ENCODE results near the gene ATP8A2. TPM values are rescaled to one million over a fixed set of nuclear protein-coding genes. Genes with fewer than 3 reads are reported as not detected.

ATP8A2 gene
- total and polyA plus RNA-seq, 10 of the 15 experiments (the other 5 are each of a cell fraction or from before 2014, with no cell fraction given), result 0.01 to 0.04 (median 0.04) TPM; not detected in 7

DNA sequence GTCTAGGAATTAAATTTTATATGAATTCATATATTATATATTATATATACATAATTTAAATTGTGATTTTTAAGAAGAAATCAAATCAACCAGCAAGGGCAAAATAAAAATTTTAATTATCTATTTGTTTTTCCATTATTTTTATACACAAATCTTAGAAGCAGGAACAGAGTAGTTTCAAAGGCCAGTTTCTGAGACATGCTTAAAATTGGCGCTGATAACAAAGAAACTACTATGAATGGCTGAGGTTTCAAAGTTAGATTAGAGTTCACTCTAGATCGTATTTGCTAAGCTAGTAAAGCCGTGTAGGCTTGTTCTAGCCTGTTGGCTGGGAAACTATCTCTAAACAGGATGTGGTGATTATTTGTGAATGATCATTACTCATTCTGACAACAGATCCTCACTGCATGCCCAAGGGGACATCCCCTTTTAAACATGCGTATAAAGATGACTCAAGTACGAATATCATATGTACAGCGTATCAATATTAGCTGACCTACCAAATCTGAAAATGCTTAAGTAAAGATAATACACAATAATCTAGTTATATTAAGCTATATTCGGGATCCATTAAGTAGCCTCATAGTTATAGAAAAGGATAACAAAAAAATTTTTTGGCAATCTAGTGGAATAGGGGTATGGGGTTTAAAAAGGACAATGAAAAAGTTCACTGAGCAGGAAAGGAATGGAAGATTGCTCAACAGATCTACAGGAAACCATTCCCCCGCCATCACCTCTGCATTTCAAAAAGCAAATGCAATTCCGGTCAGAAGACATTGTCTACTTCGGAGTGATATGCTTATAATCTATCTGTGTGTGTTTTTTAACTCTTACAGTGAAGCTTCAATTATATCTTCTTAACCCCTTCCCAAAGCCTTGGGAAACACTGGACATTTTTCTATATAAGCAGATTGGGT lies 529.9 kb downstream of the ATP8A2 start (continued):
- no peak for TF ChIP-seq FOXM1 (IDR thresholded peaks at IDR 0.05; ENCODE audit: low read depth, low read length)
- TF ChIP-seq, protein P1, sequence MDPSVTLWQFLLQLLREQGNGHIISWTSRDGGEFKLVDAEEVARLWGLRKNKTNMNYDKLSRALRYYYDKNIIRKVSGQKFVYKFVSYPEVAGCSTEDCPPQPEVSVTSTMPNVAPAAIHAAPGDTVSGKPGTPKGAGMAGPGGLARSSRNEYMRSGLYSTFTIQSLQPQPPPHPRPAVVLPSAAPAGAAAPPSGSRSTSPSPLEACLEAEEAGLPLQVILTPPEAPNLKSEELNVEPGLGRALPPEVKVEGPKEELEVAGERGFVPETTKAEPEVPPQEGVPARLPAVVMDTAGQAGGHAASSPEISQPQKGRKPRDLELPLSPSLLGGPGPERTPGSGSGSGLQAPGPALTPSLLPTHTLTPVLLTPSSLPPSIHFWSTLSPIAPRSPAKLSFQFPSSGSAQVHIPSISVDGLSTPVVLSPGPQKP (IDR thresholded peaks at IDR 0.05; ENCODE audit: low read depth, low read length), result no peak
- peak; percentile 53; the same call in 1 of the 2 replicates for TF ChIP-seq CBFB (IDR thresholded peaks at IDR 0.05; ENCODE audit: low read depth)
- TF ChIP-seq POLR2A (IDR thresholded peaks at IDR 0.05; ENCODE audit: low read depth, low read length), result no peak
- no peak for TF ChIP-seq SREBF2 (IDR thresholded peaks at IDR 0.05; ENCODE audit: low read length)
- TF ChIP-seq, protein P2, sequence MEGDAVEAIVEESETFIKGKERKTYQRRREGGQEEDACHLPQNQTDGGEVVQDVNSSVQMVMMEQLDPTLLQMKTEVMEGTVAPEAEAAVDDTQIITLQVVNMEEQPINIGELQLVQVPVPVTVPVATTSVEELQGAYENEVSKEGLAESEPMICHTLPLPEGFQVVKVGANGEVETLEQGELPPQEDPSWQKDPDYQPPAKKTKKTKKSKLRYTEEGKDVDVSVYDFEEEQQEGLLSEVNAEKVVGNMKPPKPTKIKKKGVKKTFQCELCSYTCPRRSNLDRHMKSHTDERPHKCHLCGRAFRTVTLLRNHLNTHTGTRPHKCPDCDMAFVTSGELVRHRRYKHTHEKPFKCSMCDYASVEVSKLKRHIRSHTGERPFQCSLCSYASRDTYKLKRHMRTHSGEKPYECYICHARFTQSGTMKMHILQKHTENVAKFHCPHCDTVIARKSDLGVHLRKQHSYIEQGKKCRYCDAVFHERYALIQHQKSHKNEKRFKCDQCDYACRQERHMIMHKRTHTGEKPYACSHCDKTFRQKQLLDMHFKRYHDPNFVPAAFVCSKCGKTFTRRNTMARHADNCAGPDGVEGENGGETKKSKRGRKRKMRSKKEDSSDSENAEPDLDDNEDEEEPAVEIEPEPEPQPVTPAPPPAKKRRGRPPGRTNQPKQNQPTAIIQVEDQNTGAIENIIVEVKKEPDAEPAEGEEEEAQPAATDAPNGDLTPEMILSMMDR (IDR thresholded peaks at IDR 0.05 in 2 of 3, conservative IDR thresholded peaks at IDR 0.05 in 1 of 3; ENCODE audit: control insufficient read depth in 2 of 3, extremely low read depth in 1 of 3, insufficient read depth in 1 of 3, low read depth in 3 of 3, low read length in 3 of 3), result no peak
- TF ChIP-seq, protein P3, sequence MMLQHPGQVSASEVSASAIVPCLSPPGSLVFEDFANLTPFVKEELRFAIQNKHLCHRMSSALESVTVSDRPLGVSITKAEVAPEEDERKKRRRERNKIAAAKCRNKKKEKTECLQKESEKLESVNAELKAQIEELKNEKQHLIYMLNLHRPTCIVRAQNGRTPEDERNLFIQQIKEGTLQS (IDR thresholded peaks at IDR 0.05; ENCODE audit: borderline replicate concordance, extremely low read depth, low read depth, low read length), result no peak
- TF ChIP-seq, protein P4, sequence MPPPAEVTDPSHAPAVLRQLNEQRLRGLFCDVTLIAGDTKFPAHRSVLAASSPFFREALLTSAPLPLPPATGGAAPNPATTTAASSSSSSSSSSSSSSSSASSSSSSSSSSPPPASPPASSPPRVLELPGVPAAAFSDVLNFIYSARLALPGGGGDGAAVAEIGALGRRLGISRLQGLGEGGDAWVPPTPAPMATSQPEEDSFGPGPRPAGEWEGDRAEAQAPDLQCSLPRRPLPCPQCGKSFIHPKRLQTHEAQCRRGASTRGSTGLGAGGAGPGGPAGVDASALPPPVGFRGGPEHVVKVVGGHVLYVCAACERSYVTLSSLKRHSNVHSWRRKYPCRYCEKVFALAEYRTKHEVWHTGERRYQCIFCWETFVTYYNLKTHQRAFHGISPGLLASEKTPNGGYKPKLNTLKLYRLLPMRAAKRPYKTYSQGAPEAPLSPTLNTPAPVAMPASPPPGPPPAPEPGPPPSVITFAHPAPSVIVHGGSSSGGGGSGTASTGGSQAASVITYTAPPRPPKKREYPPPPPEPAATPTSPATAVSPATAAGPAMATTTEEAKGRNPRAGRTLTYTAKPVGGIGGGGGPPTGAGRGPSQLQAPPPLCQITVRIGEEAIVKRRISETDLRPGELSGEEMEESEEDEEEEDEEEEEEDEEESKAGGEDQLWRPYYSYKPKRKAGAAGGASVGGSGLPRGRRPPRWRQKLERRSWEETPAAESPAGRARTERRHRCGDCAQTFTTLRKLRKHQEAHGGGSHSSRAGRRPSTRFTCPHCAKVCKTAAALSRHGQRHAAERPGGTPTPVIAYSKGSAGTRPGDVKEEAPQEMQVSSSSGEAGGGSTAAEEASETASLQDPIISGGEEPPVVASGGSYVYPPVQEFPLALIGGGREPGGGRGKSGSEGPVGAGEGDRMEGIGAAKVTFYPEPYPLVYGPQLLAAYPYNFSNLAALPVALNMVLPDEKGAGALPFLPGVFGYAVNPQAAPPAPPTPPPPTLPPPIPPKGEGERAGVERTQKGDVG (CRISPR knock-in tag; IDR thresholded peaks at IDR 0.05), result no peak
- TF ChIP-seq SREBF1 (IDR thresholded peaks at IDR 0.05; ENCODE audit: low read length), result no peak
- peak; percentile 38 for TF ChIP-seq MEF2B (IDR thresholded peaks at IDR 0.05; ENCODE audit: partially characterized antibody, poor library complexity, severe bottlenecking)
- TF ChIP-seq BCL11A (IDR thresholded peaks at IDR 0.05; ENCODE audit: low read depth, low read length), result peak; percentile 70; the same call in 1 of the 2 replicates
- TF ChIP-seq, protein P5, sequence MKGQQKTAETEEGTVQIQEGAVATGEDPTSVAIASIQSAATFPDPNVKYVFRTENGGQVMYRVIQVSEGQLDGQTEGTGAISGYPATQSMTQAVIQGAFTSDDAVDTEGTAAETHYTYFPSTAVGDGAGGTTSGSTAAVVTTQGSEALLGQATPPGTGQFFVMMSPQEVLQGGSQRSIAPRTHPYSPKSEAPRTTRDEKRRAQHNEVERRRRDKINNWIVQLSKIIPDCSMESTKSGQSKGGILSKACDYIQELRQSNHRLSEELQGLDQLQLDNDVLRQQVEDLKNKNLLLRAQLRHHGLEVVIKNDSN (IDR thresholded peaks at IDR 0.05; ENCODE audit: borderline replicate concordance, extremely low read length, insufficient read depth, low read depth, low read length), result no peak
- TF ChIP-seq, protein P6, sequence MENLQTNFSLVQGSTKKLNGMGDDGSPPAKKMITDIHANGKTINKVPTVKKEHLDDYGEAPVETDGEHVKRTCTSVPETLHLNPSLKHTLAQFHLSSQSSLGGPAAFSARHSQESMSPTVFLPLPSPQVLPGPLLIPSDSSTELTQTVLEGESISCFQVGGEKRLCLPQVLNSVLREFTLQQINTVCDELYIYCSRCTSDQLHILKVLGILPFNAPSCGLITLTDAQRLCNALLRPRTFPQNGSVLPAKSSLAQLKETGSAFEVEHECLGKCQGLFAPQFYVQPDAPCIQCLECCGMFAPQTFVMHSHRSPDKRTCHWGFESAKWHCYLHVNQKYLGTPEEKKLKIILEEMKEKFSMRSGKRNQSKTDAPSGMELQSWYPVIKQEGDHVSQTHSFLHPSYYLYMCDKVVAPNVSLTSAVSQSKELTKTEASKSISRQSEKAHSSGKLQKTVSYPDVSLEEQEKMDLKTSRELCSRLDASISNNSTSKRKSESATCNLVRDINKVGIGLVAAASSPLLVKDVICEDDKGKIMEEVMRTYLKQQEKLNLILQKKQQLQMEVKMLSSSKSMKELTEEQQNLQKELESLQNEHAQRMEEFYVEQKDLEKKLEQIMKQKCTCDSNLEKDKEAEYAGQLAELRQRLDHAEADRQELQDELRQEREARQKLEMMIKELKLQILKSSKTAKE (IDR thresholded peaks at IDR 0.05; ENCODE audit: low read depth, poor library complexity, severe bottlenecking), result peak; percentile 52
- peak; percentile 40; the same call in 1 of the 2 replicates for TF ChIP-seq GABPA (IDR thresholded peaks at IDR 0.05; ENCODE audit: low read depth)
- peak; percentile 53; the same call in 1 of the 2 replicates for TF ChIP-seq NFIC (IDR thresholded peaks at IDR 0.05; ENCODE audit: low read depth, low read length)
- no peak for TF ChIP-seq ESRRA (IDR thresholded peaks at IDR 0.05; ENCODE audit: low read length)
- no peak for TF ChIP-seq KAT2A (conservative IDR thresholded peaks at IDR 0.05; ENCODE audit: control insufficient read depth, low read depth, low read length)
- no peak for TF ChIP-seq ETV6 (conservative IDR thresholded peaks at IDR 0.05 in 1 of 2, IDR thresholded peaks at IDR 0.05 in 1 of 2; ENCODE audit: borderline replicate concordance in 1 of 2, low read depth in 1 of 2)

All from GM12878 (cell line).